ENCODE results near the gene ALDH2.
A peak's percentile ranks its signal among the peaks of the same experiment; 100 is the strongest.

Gene ALDH2

DNA sequence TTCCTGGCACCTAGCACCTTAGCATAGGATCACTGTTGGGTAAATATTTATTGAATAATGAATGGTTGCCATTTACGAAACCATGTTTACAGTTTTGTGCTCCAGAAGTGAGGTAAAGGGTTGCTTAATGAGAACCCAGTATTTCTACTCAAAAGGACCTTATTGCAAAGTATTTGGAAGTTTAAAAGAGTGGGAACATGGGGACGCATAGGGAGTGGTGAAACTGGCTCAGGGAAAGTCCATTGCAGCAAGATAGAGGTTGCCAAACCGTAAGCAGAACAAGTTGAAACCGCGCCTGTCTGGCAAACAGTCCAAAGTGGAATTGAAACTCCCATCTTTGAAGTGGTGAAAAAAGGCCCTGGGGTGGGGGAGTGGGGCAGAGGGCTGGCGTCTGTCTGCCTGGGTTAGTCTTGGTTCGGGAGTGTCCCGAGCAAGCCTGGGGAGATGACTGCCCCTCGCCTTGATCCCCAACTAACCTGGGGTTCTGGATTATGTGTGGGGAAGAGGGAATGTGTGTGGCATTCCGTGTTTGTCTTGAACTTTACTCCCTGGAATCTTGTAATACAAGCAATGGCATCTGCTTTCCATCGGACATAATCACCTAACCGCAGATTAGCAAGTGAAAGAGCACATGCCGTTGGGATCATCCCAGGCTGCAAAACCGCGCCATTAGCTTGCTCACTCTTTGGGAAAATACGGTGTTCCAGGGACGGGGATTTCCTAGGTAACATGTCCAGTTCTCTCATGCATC lies 7.2 kb downstream of the ALDH2 start:
- Histone ChIP-seq H3K27ac (ENCODE audit: low read depth, low read length, poor library complexity, severe bottlenecking) (no peak overlapping the region), H3K4me2 (ENCODE audit: low read length) (no peak overlapping the region), H3K79me2 (ENCODE audit: insufficient read depth, low read length) (no peaks in the 10 kb centered on the region), H3K9ac (ENCODE audit: low read length) (no peak overlapping the region), H3K9me3 (ENCODE audit: low read length) (no peaks in the 10 kb centered on the region), H3K36me3 (ENCODE audit: insufficient read depth, low read length) (no peaks in the 10 kb centered on the region), H4K20me1 (ENCODE audit: insufficient read depth, low read length) (no peaks in the 10 kb centered on the region), H2AFZ (ENCODE audit: low read length) (no peak overlapping the region), H3K4me3 (ENCODE audit: low read depth, low read length, poor library complexity, severe bottlenecking) (no peak overlapping the region), H3K27me3 (ENCODE audit: insufficient read depth, low read length) (no peaks in the 10 kb centered on the region), H3K4me1 (ENCODE audit: insufficient read depth, low read length, severe bottlenecking) (peaks cover 15% of the 10 kb centered on the region), H3K9me2 (ENCODE audit: low read depth, low read length) (no peaks in the 10 kb centered on the region), H3F3A (ENCODE audit: insufficient read depth, low read length) (no peaks in the 10 kb centered on the region)
- TF ChIP-seq EZH2 (IDR thresholded peaks at IDR 0.05; ENCODE audit: borderline replicate concordance, low read length): no peak
- TF ChIP-seq, protein P1, sequence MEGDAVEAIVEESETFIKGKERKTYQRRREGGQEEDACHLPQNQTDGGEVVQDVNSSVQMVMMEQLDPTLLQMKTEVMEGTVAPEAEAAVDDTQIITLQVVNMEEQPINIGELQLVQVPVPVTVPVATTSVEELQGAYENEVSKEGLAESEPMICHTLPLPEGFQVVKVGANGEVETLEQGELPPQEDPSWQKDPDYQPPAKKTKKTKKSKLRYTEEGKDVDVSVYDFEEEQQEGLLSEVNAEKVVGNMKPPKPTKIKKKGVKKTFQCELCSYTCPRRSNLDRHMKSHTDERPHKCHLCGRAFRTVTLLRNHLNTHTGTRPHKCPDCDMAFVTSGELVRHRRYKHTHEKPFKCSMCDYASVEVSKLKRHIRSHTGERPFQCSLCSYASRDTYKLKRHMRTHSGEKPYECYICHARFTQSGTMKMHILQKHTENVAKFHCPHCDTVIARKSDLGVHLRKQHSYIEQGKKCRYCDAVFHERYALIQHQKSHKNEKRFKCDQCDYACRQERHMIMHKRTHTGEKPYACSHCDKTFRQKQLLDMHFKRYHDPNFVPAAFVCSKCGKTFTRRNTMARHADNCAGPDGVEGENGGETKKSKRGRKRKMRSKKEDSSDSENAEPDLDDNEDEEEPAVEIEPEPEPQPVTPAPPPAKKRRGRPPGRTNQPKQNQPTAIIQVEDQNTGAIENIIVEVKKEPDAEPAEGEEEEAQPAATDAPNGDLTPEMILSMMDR (IDR thresholded peaks at IDR 0.05; ENCODE audit: low read length): no peak

DNA sequence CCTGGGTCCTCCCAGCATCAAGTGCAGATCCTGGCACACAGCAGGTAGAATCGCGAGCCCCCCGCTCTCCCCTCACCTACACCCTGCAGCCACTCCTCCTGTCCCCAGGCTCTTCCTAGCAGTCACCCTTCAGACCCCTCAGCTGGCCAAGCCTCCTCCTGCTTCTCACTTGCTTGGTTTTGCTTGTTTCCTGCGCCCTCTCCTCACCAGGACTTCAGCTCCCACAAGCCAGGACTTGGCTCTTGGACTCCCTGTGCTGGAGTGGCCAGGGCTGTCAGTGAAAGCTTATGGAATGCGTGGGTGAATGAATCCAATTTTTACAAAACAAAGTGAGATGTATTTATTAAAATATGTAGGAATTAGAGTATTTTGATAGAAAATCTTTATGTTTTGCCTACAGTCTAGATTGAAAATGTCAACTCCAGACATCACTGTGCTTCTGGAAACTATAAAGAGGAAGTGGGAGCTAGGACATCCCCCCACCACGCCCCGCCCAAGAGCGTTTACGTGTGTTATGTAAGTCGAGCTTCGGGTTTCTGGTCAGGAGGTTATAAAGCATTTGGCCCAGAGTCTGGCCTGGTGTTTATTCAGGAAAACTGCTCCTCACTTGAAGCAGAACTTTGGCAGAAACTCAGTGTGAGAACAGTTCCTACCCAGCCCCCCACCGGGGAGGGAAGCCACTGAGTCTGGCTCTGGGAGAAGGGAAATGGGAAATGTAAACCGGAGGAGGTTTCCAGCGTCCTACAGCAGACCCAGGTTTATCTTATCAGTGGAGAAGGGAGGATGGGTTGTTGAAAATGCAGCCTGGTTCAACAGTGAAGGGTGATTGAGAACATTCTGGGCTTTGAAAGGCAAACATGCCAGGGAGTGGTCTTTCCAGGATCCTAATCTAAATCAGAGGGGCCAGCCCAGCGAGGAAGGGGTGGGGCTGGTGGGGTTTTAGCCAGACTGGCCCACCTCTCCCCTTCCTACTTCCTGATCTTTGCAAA lies 8.8 kb downstream of the ALDH2 start:
- Histone ChIP-seq H3K4me1 (ENCODE audit: insufficient read depth, low read length, severe bottlenecking) (peaks cover 15% of the 10 kb centered on the region), H3K9me2 (ENCODE audit: low read depth, low read length) (no peaks in the 10 kb centered on the region), H3K4me2 (ENCODE audit: low read length) (peak overlapping the region; percentile 57), H2AFZ (ENCODE audit: low read length) (no peak overlapping the region; the same call in 1 of the 2 replicates), H3K79me2 (ENCODE audit: insufficient read depth, low read length) (no peaks in the 10 kb centered on the region), H3K27ac (ENCODE audit: low read depth, low read length, poor library complexity, severe bottlenecking) (no peak overlapping the region), H3F3A (ENCODE audit: insufficient read depth, low read length) (no peaks in the 10 kb centered on the region), H4K20me1 (ENCODE audit: insufficient read depth, low read length) (no peaks in the 10 kb centered on the region), H3K9me3 (ENCODE audit: low read length) (no peaks in the 10 kb centered on the region), H3K36me3 (ENCODE audit: insufficient read depth, low read length) (no peaks in the 10 kb centered on the region), H3K9ac (ENCODE audit: low read length) (peak overlapping the region; percentile 32; the same call in 1 of the 2 replicates), H3K27me3 (ENCODE audit: insufficient read depth, low read length) (no peaks in the 10 kb centered on the region), H3K4me3 (ENCODE audit: low read depth, low read length, poor library complexity, severe bottlenecking) (peak overlapping the region; percentile 16)
- TF ChIP-seq, protein P1 (IDR thresholded peaks at IDR 0.05; ENCODE audit: low read length): no peak
- no peak for TF ChIP-seq EZH2 (IDR thresholded peaks at IDR 0.05; ENCODE audit: borderline replicate concordance, low read length)

DNA sequence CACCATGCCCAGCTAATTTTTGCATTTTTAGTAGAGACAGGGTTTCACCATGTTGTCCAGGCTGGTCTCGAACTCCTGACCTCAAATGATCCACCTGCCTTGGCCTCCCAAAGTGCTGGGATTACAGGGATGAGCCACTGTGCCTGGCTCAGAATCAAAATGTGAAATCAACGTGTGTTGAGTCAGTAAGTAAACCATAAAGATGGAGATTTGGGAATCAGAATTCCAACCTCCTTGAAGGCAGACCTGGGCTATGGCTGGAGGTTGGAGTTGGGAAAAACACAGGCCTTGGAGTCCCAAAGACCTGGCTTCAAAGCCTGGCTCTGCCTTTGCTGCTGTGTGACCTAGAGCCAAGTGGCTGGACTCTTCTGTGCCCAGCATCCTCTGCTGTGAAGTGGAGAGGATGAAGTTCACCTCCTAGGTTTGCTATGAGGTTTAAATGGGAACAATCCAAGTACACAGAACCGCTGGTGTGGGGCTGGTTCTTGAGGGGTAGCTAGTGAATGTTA lies 10.2 kb downstream of the ALDH2 start:
- Histone ChIP-seq H3K4me1 (ENCODE audit: insufficient read depth, low read length, severe bottlenecking) (peaks cover 15% of the 10 kb centered on the region), H3K9me2 (ENCODE audit: low read depth, low read length) (no peaks in the 10 kb centered on the region), H3K4me2 (ENCODE audit: low read length) (no peak overlapping the region), H3K4me3 (ENCODE audit: low read depth, low read length, poor library complexity, severe bottlenecking) (no peak overlapping the region), H3K36me3 (ENCODE audit: insufficient read depth, low read length) (no peaks in the 10 kb centered on the region), H3K9me3 (ENCODE audit: low read length) (no peaks in the 10 kb centered on the region), H3K9ac (ENCODE audit: low read length) (no peak overlapping the region), H3K27me3 (ENCODE audit: insufficient read depth, low read length) (no peaks in the 10 kb centered on the region), H2AFZ (ENCODE audit: low read length) (no peak overlapping the region), H3K79me2 (ENCODE audit: insufficient read depth, low read length) (no peaks in the 10 kb centered on the region), H3F3A (ENCODE audit: insufficient read depth, low read length) (no peaks in the 10 kb centered on the region), H4K20me1 (ENCODE audit: insufficient read depth, low read length) (no peaks in the 10 kb centered on the region), H3K27ac (ENCODE audit: low read depth, low read length, poor library complexity, severe bottlenecking) (no peak overlapping the region)
- TF ChIP-seq, protein P1 (IDR thresholded peaks at IDR 0.05; ENCODE audit: low read length): no peak
- TF ChIP-seq EZH2 (IDR thresholded peaks at IDR 0.05; ENCODE audit: borderline replicate concordance, low read length): no peak
